Right cardiac atrium (tissue), 5 donors: ENCODE data around the gene JPH2. TPM values are rescaled to one million over a fixed set of nuclear protein-coding genes. Genes with fewer than 3 reads are reported as not detected.

Experiments used
- ATAC-seq, 2 donors: fragments of 200-7000 bp; cut with Tn5 transposase; one replicate each; pipeline versions ENCODE4 v1.8.0 to v1.9.1; 2020; ENCODE audit warnings: moderate library complexity in 2 of 2, mild to moderate bottlenecking in 1 of 2
- DNase-seq, 3 donors: peaks; one replicate each; pipeline ENCODE4 v3.0.0-alpha.2; 2020
- H3K27ac ChIP-seq: one replicate; pipeline ENCODE4 v1.5.1; 2013; ENCODE audit warnings: mild to moderate bottlenecking, low read length, control low read depth, moderate library complexity
- H3K27me3 ChIP-seq: one replicate; pipeline ENCODE4 v1.6.1; 2013; ENCODE audit not compliant: control insufficient read depth, insufficient read depth
- H3K4me1 ChIP-seq: one replicate; pipeline ENCODE4 v1.6.1; 2013; ENCODE audit warnings: low read length; ENCODE audit not compliant: control insufficient read depth, insufficient read depth
- H3K4me3 ChIP-seq: one replicate; pipeline ENCODE4 v1.5.1; 2013; ENCODE audit warnings: low read length, control low read depth
- H3K9me3 ChIP-seq: one replicate; pipeline ENCODE4 v1.6.1; 2013; ENCODE audit warnings: low read length; ENCODE audit not compliant: control insufficient read depth
- WGBS: extraction: QIAGEN DNeasy Blood & Tissue Kit; methylation state at CpG from one replicate; pipeline ENCODE4 v1.1.7; 2013; 5-methylcytosine and 5-hydroxymethylcytosine counted together
- intact Hi-C, 4 donors: fragments of 100-400 bp; cut with DNase I; formaldehyde crosslinking; loops; one replicate each; pipeline versions ENCODE4 v1.11.0 to v1.14.0; 2022 to 2023
- polyA plus RNA-seq: library from polyadenylated mRNA; stranded (reverse); fragments of 200-250 nt; gene quantifications from one replicate; pipeline ENCODE4 v1.2.3, GENCODE V29; 2013
- total RNA-seq, 4 donors: library from RNA; stranded (reverse); fragmentation: NEBNext Ultra II Directional; extraction: Animal tissue kit (Norgen Biotek cat#: 25700); gene quantifications; one replicate each; pipeline ENCODE4 v1.2.1, GENCODE V29; 2021
- donor health status: healthy with polysubstance abuse.
- donor health status: DM: no; HTN: yes; CAD: no.
- donor health status: DM: no; HTN: no; CAD: no.
- donor health status: DM: no; HTN: yes; CAD: no; lungs with severe emphysema.
- donor health status: DM: yes; HTN: yes; CAD: no.

JPH2 gene
- total and polyA plus RNA-seq, 5 donors = 78.2 to 117 (median 106) TPM

- no peaks in the 10 kb centered on the region for H3K27me3 ChIP-seq
- no peak for ATAC-seq
- intact Hi-C loops = no loop called here
- no peak overlapping the region for H3K27ac ChIP-seq
- DNase-seq = no peak
- no peaks in the 10 kb centered on the region for H3K9me3 ChIP-seq
- WGBS = 51% methylated on average over 7 of the region's 7 CpGs
- no peaks in the 10 kb centered on the region for H3K4me1 ChIP-seq
- no peak overlapping the region for H3K4me3 ChIP-seq
These were observed 91.2 kb downstream of the JPH2 start for GRCh38 chr20:44095831-44096230.

GRCh38 chr20:44093249-44093582, 93.8 kb downstream of the JPH2 start:
- DNase-seq = no peak
- Histone ChIP-seq H3K27ac (no peak overlapping the region), H3K9me3 (no peaks in the 10 kb centered on the region), H3K4me1 (no peaks in the 10 kb centered on the region), H3K27me3 (no peaks in the 10 kb centered on the region), H3K4me3 (no peak overlapping the region)
- ATAC-seq = no peak
- WGBS = 76% methylated on average over 2 of the region's 2 CpGs
- intact Hi-C loops = no loop called here

- no peak for ATAC-seq
- H3K4me1 ChIP-seq = no peaks in the 10 kb centered on the region
- WGBS = 63% methylated on average over 9 of the region's 9 CpGs
- H3K4me3 ChIP-seq = no peak overlapping the region
- no peak overlapping the region for H3K27ac ChIP-seq
- no peaks in the 10 kb centered on the region for H3K27me3 ChIP-seq
- H3K9me3 ChIP-seq = no peaks in the 10 kb centered on the region
- no peak for DNase-seq
- intact Hi-C loops = no loop called here
These were observed 94.3 kb downstream of the JPH2 start for GRCh38 chr20:44092551-44093248.

- DNase-seq (no peak), ATAC-seq (no peak)
- Histone ChIP-seq H3K4me1 (no peaks in the 10 kb centered on the region), H3K9me3 (no peaks in the 10 kb centered on the region), H3K27me3 (no peaks in the 10 kb centered on the region), H3K27ac (no peak overlapping the region), H3K4me3 (no peak overlapping the region)
- intact Hi-C loops = no loop called here
- WGBS = 65% methylated on average over 4 of the region's 4 CpGs
These were observed 96.0 kb downstream of the JPH2 start for GRCh38 chr20:44091026-44091425.

- H3K27ac ChIP-seq = no peak overlapping the region
- H3K4me3 ChIP-seq = no peak overlapping the region
- 62% methylated on average over 7 of the region's 7 CpGs for WGBS
- no peaks in the 10 kb centered on the region for H3K27me3 ChIP-seq
- no peaks in the 10 kb centered on the region for H3K4me1 ChIP-seq
- ATAC-seq = no peak
- intact Hi-C loops = loop anchor here in 1 of 4 donors (10.0 kb wide), 1 partner anchor 555 kb away; no protein-coding TSS in a partner anchor
- H3K9me3 ChIP-seq = no peaks in the 10 kb centered on the region
- DNase-seq = no peak
These were observed 96.9 kb downstream of the JPH2 start for GRCh38 chr20:44089987-44090674.

GRCh38 chr20:44087857-44088120, 99.2 kb downstream of the JPH2 start:
- Histone ChIP-seq H3K9me3 (no peaks in the 10 kb centered on the region), H3K4me1 (no peaks in the 10 kb centered on the region), H3K27me3 (no peaks in the 10 kb centered on the region), H3K4me3 (no peak overlapping the region), H3K27ac (no peak overlapping the region)
- peak in 1 of 3 donors; percentile 28 for DNase-seq
- WGBS = 83% methylated on average over 4 of the region's 4 CpGs
- no peak for ATAC-seq
- intact Hi-C loops = loop anchor here in 1 of 4 donors (10.0 kb wide), 1 partner anchor 553 kb away; no protein-coding TSS in a partner anchor

GRCh38 chr20:44087051-44087856, 99.7 kb downstream of the JPH2 start:
- H3K4me1 ChIP-seq = no peaks in the 10 kb centered on the region
- H3K27ac ChIP-seq = no peak overlapping the region
- H3K27me3 ChIP-seq = no peaks in the 10 kb centered on the region
- DNase-seq (peak in 1 of 3 donors; percentile 39), ATAC-seq (peak in 1 of 2 donors; percentile 28)
- H3K9me3 ChIP-seq = no peaks in the 10 kb centered on the region
- WGBS = 64% methylated on average over 15 of the region's 15 CpGs
- no peak overlapping the region for H3K4me3 ChIP-seq
- intact Hi-C loops = loop anchor here in 1 of 4 donors (10.0 kb wide), 1 partner anchor 552 kb away; no protein-coding TSS in a partner anchor

- H3K4me3 ChIP-seq = no peak overlapping the region
These were observed 101.2 kb downstream of the JPH2 start for GRCh38 chr20:44085616-44086434.

GRCh38 chr20:44084891-44085290, 102.1 kb downstream of the JPH2 start:
- no peak overlapping the region for H3K27ac ChIP-seq
- no peaks in the 10 kb centered on the region for H3K27me3 ChIP-seq
- 91% methylated on average over 7 of the region's 7 CpGs for WGBS
- intact Hi-C loops = loop anchor here (5.0 to 10.0 kb wide), 4 partner anchors 238 to 550 kb away; no protein-coding TSS in a partner anchor
- peak in 1 of 3 donors; percentile 18 for DNase-seq
- ATAC-seq = no peak
- H3K9me3 ChIP-seq = no peaks in the 10 kb centered on the region
- no peak overlapping the region for H3K4me3 ChIP-seq
- H3K4me1 ChIP-seq = no peaks in the 10 kb centered on the region

More at GRCh38 chr20:44085616-44086434, 101.2 kb downstream of the JPH2 start:
- WGBS = 74% methylated on average over 17 of the region's 17 CpGs
- ATAC-seq = no peak
- H3K27me3 ChIP-seq = no peaks in the 10 kb centered on the region
- no peaks in the 10 kb centered on the region for H3K9me3 ChIP-seq
- H3K4me1 ChIP-seq = no peaks in the 10 kb centered on the region
- DNase-seq = peak in 1 of 3 donors; percentile 19
- no peak overlapping the region for H3K27ac ChIP-seq
- intact Hi-C loops = loop anchor here in 1 of 4 donors (10.0 kb wide), 1 partner anchor 551 kb away; no protein-coding TSS in a partner anchor

GRCh38 chr20:44084439-44084838, 102.5 kb downstream of the JPH2 start:
- no peak for DNase-seq
- no peaks in the 10 kb centered on the region for H3K4me1 ChIP-seq
- no peaks in the 10 kb centered on the region for H3K9me3 ChIP-seq
- H3K27me3 ChIP-seq = no peaks in the 10 kb centered on the region
- no peak for ATAC-seq
- no peak overlapping the region for H3K27ac ChIP-seq
- WGBS = 67% methylated on average over 2 of the region's 2 CpGs
- intact Hi-C loops = loop anchor here (5.0 to 10.0 kb wide), 4 partner anchors 237 to 550 kb away; no protein-coding TSS in a partner anchor
- H3K4me3 ChIP-seq = no peak overlapping the region
